Measurements from ENCODE around the gene SNX32.
A peak's percentile ranks its signal among the peaks of the same experiment; 100 is the strongest.

SNX32 gene

GRCh38 chr11:65891219-65892136 lies 57.7 kb downstream of the SNX32 start (continued):
- peak; percentile 59; the same call in 1 of the 2 replicates for TF ChIP-seq ZBTB20 (tag by site-specific recombination; IDR thresholded peaks at IDR 0.05)
- TF ChIP-seq ZNF10 (tag by site-specific recombination; IDR thresholded peaks at IDR 0.05), result peak; percentile 83
- TF ChIP-seq ZIC2 (tag by site-specific recombination; IDR thresholded peaks at IDR 0.05), result peak; percentile 55
- TF ChIP-seq ZSCAN16 (tag by site-specific recombination; IDR thresholded peaks at IDR 0.05), result no peak
- no peak for TF ChIP-seq TCF7L2 (IDR thresholded peaks at IDR 0.05; ENCODE audit: borderline replicate concordance, low read depth, low read length)
- no peak for TF ChIP-seq ZNF133 (tag by site-specific recombination; IDR thresholded peaks at IDR 0.05)
- no peak for TF ChIP-seq ZNF792 (tag by site-specific recombination; IDR thresholded peaks at IDR 0.05)
- TF ChIP-seq ZSCAN23 (tag by site-specific recombination; IDR thresholded peaks at IDR 0.05), result no peak
- TF ChIP-seq CTCF (tag by site-specific recombination; IDR thresholded peaks at IDR 0.05), result peak; percentile 74
- TF ChIP-seq PATZ1 (tag by site-specific recombination; IDR thresholded peaks at IDR 0.05), result peak; percentile 73
- no peak for TF ChIP-seq ZXDB (tag by site-specific recombination; IDR thresholded peaks at IDR 0.05)
- TF ChIP-seq ZNF433 (tag by site-specific recombination; IDR thresholded peaks at IDR 0.05; ENCODE audit: low read depth), result no peak
- TF ChIP-seq ZNF175 (tag by site-specific recombination; IDR thresholded peaks at IDR 0.05), result no peak
- TF ChIP-seq OVOL3 (tag by site-specific recombination; IDR thresholded peaks at IDR 0.05), result no peak
- TF ChIP-seq ZNF302 (tag by site-specific recombination; IDR thresholded peaks at IDR 0.05; ENCODE audit: low read depth), result no peak
- TF ChIP-seq ZNF26 (tag by site-specific recombination; IDR thresholded peaks at IDR 0.05), result no peak
- TF ChIP-seq ZNF239 (tag by site-specific recombination; IDR thresholded peaks at IDR 0.05), result no peak
- TF ChIP-seq ZFP69B (tag by site-specific recombination; IDR thresholded peaks at IDR 0.05), result peak; percentile 86
- TF ChIP-seq ZNF664 (tag by site-specific recombination; IDR thresholded peaks at IDR 0.05), result no peak
- no peak for TF ChIP-seq ZNF670 (tag by site-specific recombination; IDR thresholded peaks at IDR 0.05; ENCODE audit: low read depth)
- TF ChIP-seq ZNF341 (tag by site-specific recombination; IDR thresholded peaks at IDR 0.05; ENCODE audit: low read depth), result peak; percentile 85
- TF ChIP-seq SALL2 (tag by site-specific recombination; IDR thresholded peaks at IDR 0.05; ENCODE audit: borderline replicate concordance), result no peak
- no peak for TF ChIP-seq ZNF223 (tag by site-specific recombination; IDR thresholded peaks at IDR 0.05)
- TF ChIP-seq ZNF518A (tag by site-specific recombination; conservative IDR thresholded peaks at IDR 0.05; ENCODE audit: low read depth), result no peak
- no peak for TF ChIP-seq ZNF423 (tag by site-specific recombination; IDR thresholded peaks at IDR 0.05)
- TF ChIP-seq ZNF280C (tag by site-specific recombination; IDR thresholded peaks at IDR 0.05), result no peak
- no peak for TF ChIP-seq ZEB2 (tag by site-specific recombination; IDR thresholded peaks at IDR 0.05)
- no peak for TF ChIP-seq ZNF24 (tag by site-specific recombination; IDR thresholded peaks at IDR 0.05)

All from HEK293 (cell line).